22Rv1 (cell line): Measurements from ENCODE around the gene ITPR1.

Source experiments
- H3K27ac ChIP-seq: fragments of 450-650 bp; 2 replicates; pipeline ENCODE4 v1.5.1; 2017
- CTCF ChIP-seq: fragments of 450-650 bp; IDR thresholded peaks from 2 replicates; pipeline ENCODE4 v1.5.1; 2017; ENCODE audit warnings: mild to moderate bottlenecking
- ZFX ChIP-seq: fragments of 450-650 bp; IDR thresholded peaks from 2 replicates; pipeline ENCODE4 v1.6.1; 2017; ENCODE audit warnings: antibody characterized with exemption, borderline replicate concordance

ITPR1 gene

GRCh38 chr3:4722103-4722502 lies 229.0 kb downstream of the ITPR1 start:
- H3K27ac ChIP-seq, result no peak overlapping the region
- peak; percentile 15; the same call in 1 of the 2 replicates for TF ChIP-seq CTCF
- TF ChIP-seq ZFX, result no peak

- no peak overlapping the region for H3K27ac ChIP-seq
- no peak for TF ChIP-seq CTCF
- no peak for TF ChIP-seq ZFX
These were observed 231.0 kb downstream of the ITPR1 start for GRCh38 chr3:4724051-4724629.

GRCh38 chr3:4726549-4726948 lies 233.4 kb downstream of the ITPR1 start:
- TF ChIP-seq CTCF (no peak), ZFX (no peak)
- H3K27ac ChIP-seq, result no peak overlapping the region

GRCh38 chr3:4729061-4729973 lies 236.2 kb downstream of the ITPR1 start:
- no peak overlapping the region for H3K27ac ChIP-seq
- TF ChIP-seq CTCF (no peak), ZFX (no peak)

- TF ChIP-seq CTCF, result no peak
- no peak for TF ChIP-seq ZFX
- no peak overlapping the region for H3K27ac ChIP-seq
These were observed 237.6 kb downstream of the ITPR1 start for GRCh38 chr3:4730719-4731118.

GRCh38 chr3:4731543-4732111 lies 238.5 kb downstream of the ITPR1 start:
- no peak overlapping the region for H3K27ac ChIP-seq
- TF ChIP-seq CTCF, result no peak
- TF ChIP-seq ZFX, result no peak

GRCh38 chr3:4732925-4733324 lies 239.8 kb downstream of the ITPR1 start:
- H3K27ac ChIP-seq, result no peak overlapping the region
- no peak for TF ChIP-seq ZFX
- TF ChIP-seq CTCF, result no peak
